Astrocyte (in vitro differentiated cells and primary cell): Measurements from ENCODE around the gene DHRS13. TPM values are rescaled to one million over a fixed set of nuclear protein-coding genes. Genes with fewer than 3 reads are reported as not detected.
A peak's percentile ranks its signal among the peaks of the same experiment; 100 is the strongest.

Source experiments
- DNase-seq: peaks from one replicate; pipeline ENCODE4 v3.0.0-alpha.2; 2010; ENCODE audit warnings: low read depth
- FAIRE-seq: peaks from 2 replicates; lab custom pipeline; 2011; peaks lifted over from hg19 to GRCh38; lab: Jason Lieb, UNC
- H2AFZ ChIP-seq: 2 replicates; pipeline ENCODE4 v1.6.0; 2012; ENCODE audit warnings: low read depth, low read length, inconsistent platforms
- H3K27ac ChIP-seq: 2 replicates; pipeline ENCODE4 v1.5.1; 2011; ENCODE audit warnings: low read depth, low read length, inconsistent platforms
- H3K27me3 ChIP-seq: 2 replicates; pipeline ENCODE4 v1.6.0; 2011; ENCODE audit warnings: low read length, inconsistent platforms; ENCODE audit not compliant: insufficient read depth
- H3K36me3 ChIP-seq: 2 replicates; pipeline ENCODE4 v1.5.1; 2011; ENCODE audit warnings: low read length, inconsistent platforms; ENCODE audit not compliant: insufficient read depth
- H3K4me1 ChIP-seq: 2 replicates; pipeline ENCODE4 v1.5.1; 2011; ENCODE audit warnings: low read length, inconsistent platforms; ENCODE audit not compliant: insufficient read depth
- H3K4me2 ChIP-seq: 2 replicates; pipeline ENCODE4 v1.6.0; 2012; ENCODE audit warnings: low read length, inconsistent platforms
- H3K4me3 ChIP-seq: 2 replicates; pipeline ENCODE4 v1.5.1; 2011; ENCODE audit warnings: low read depth, mild to moderate bottlenecking, low read length, inconsistent platforms; ENCODE audit not compliant: insufficient read depth
- H3K79me2 ChIP-seq: 2 replicates; pipeline ENCODE4 v1.6.0; 2012; ENCODE audit warnings: mild to moderate bottlenecking, low read length, inconsistent platforms; ENCODE audit not compliant: insufficient read depth
- H3K9ac ChIP-seq: 2 replicates; pipeline ENCODE4 v1.6.0; 2012; ENCODE audit warnings: mild to moderate bottlenecking, low read length, inconsistent platforms
- H3K9me3 ChIP-seq: 2 replicates; pipeline ENCODE4 v1.5.1; 2012; ENCODE audit warnings: low read depth, mild to moderate bottlenecking, low read length, inconsistent platforms; ENCODE audit not compliant: insufficient read depth
- H4K20me1 ChIP-seq: 2 replicates; pipeline ENCODE4 v1.6.0; 2012; ENCODE audit warnings: low read length, inconsistent platforms; ENCODE audit not compliant: insufficient read depth
- H3K27ac Mint-ChIP-seq: one replicate; pipeline ENCODE4 v1.8.0; 2021; ENCODE audit warnings: mild to moderate bottlenecking, mixed read lengths; ENCODE audit not compliant: unreplicated experiment
- H3K27me3 Mint-ChIP-seq: one replicate; pipeline ENCODE4 v1.8.0; 2021; ENCODE audit warnings: low read depth, mixed read lengths; ENCODE audit not compliant: unreplicated experiment
- H3K36me3 Mint-ChIP-seq: one replicate; pipeline ENCODE4 v1.8.0; 2021; ENCODE audit warnings: low read depth, mixed read lengths; ENCODE audit not compliant: unreplicated experiment
- H3K4me1 Mint-ChIP-seq: one replicate; pipeline ENCODE4 v1.8.0; 2021; ENCODE audit warnings: low read depth, mixed read lengths; ENCODE audit not compliant: unreplicated experiment
- H3K4me3 Mint-ChIP-seq: one replicate; pipeline ENCODE4 v1.8.0; 2021; ENCODE audit warnings: mild to moderate bottlenecking, moderate library complexity, mixed read lengths; ENCODE audit not compliant: unreplicated experiment
- H3K9me3 Mint-ChIP-seq: one replicate; pipeline ENCODE4 v1.8.0; 2021; ENCODE audit warnings: mild to moderate bottlenecking, mixed read lengths; ENCODE audit not compliant: unreplicated experiment
- CTCF ChIP-seq: IDR thresholded peaks from 2 replicates; pipeline ENCODE4 v1.5.1; 2011; ENCODE audit warnings: low read depth, mild to moderate bottlenecking, inconsistent platforms, low read length, moderate library complexity; ENCODE audit not compliant: insufficient read depth
- EZH2 ChIP-seq: IDR thresholded peaks from 2 replicates; pipeline ENCODE4 v1.6.1; 2012; ENCODE audit warnings: mild to moderate bottlenecking, low read length, inconsistent platforms; ENCODE audit not compliant: insufficient read depth
- total RNA-seq: library from RNA; stranded (reverse); gene quantifications from 2 replicates; pipeline ENCODE4 v1.2.1, GENCODE V29; 2021

The DHRS13 gene
- total RNA-seq, 1 donor from 2014 or later = 4.3 TPM

GRCh38 chr17:28925912-28926365, 23.1 kb upstream of the DHRS13 start:
- Histone ChIP-seq H3K9me3 (peaks cover 5% of the 10 kb centered on the region), H3K27ac (peak overlapping the region; percentile 33), H3K4me2 (peak overlapping the region; percentile 55), H3K4me1 (peaks cover 23% of the 10 kb centered on the region), H4K20me1 (peaks cover 96% of the 10 kb centered on the region), H3K79me2 (peaks cover 69% of the 10 kb centered on the region), H2AFZ (no peak overlapping the region), H3K36me3 (peaks cover 23% of the 10 kb centered on the region), H3K9ac (no peak overlapping the region), H3K27me3 (no peaks in the 10 kb centered on the region), H3K4me3 (no peak overlapping the region)
- Mint-ChIP-seq H3K27ac (no peak overlapping the region), H3K27me3 (no peaks in the 10 kb centered on the region), H3K4me3 (no peak overlapping the region), H3K4me1 (peaks cover 19% of the 10 kb centered on the region), H3K9me3 (peaks cover 2% of the 10 kb centered on the region), H3K36me3 (peaks cover 47% of the 10 kb centered on the region)
- no peak for TF ChIP-seq EZH2
- no peak for TF ChIP-seq CTCF
- DNase-seq (peak; percentile 92), FAIRE-seq (no peak)

GRCh38 chr17:28920201-28920600, 17.3 kb upstream of the DHRS13 start:
- Mint-ChIP-seq H3K4me3 (no peak overlapping the region), H3K36me3 (peaks cover 46% of the 10 kb centered on the region), H3K9me3 (no peaks in the 10 kb centered on the region), H3K4me1 (peaks cover 4% of the 10 kb centered on the region), H3K27me3 (no peaks in the 10 kb centered on the region), H3K27ac (no peak overlapping the region)
- H3K27me3 ChIP-seq = no peaks in the 10 kb centered on the region
- no peak overlapping the region for H2AFZ ChIP-seq
- H4K20me1 ChIP-seq = peaks cover 88% of the 10 kb centered on the region
- TF ChIP-seq EZH2 (no peak), CTCF (no peak)
- H3K4me3 ChIP-seq = no peak overlapping the region
- no peak overlapping the region for H3K9ac ChIP-seq
- H3K36me3 ChIP-seq = peaks cover 61% of the 10 kb centered on the region
- no peaks in the 10 kb centered on the region for H3K9me3 ChIP-seq
- FAIRE-seq (no peak), DNase-seq (no peak)
- peaks cover 3% of the 10 kb centered on the region for H3K4me1 ChIP-seq
- peaks cover 19% of the 10 kb centered on the region for H3K79me2 ChIP-seq
- no peak overlapping the region for H3K4me2 ChIP-seq
- no peak overlapping the region for H3K27ac ChIP-seq

- Mint-ChIP-seq H3K27me3 (no peaks in the 10 kb centered on the region), H3K27ac (no peak overlapping the region), H3K4me1 (no peaks in the 10 kb centered on the region), H3K4me3 (no peak overlapping the region), H3K36me3 (peaks cover 45% of the 10 kb centered on the region), H3K9me3 (no peaks in the 10 kb centered on the region)
- peaks cover 7% of the 10 kb centered on the region for H3K79me2 ChIP-seq
- no peak overlapping the region for H3K9ac ChIP-seq
- no peak for TF ChIP-seq CTCF
- TF ChIP-seq EZH2 = no peak
- H3K36me3 ChIP-seq = peaks cover 66% of the 10 kb centered on the region
- H2AFZ ChIP-seq = no peak overlapping the region
- H3K27ac ChIP-seq = no peak overlapping the region
- H3K9me3 ChIP-seq = no peaks in the 10 kb centered on the region
- H3K4me3 ChIP-seq = no peak overlapping the region
- no peak overlapping the region for H3K4me2 ChIP-seq
- no peak for FAIRE-seq
- H3K4me1 ChIP-seq = no peaks in the 10 kb centered on the region
- H3K27me3 ChIP-seq = no peaks in the 10 kb centered on the region
- peaks cover 88% of the 10 kb centered on the region for H4K20me1 ChIP-seq
- DNase-seq = no peak
Observed at GRCh38 chr17:28918295-28918694, 15.4 kb upstream of the DHRS13 start.
